HepG2 (cell line): ENCODE results near the gene RIMBP2. TPM values are rescaled to one million over a fixed set of nuclear protein-coding genes. Genes with fewer than 3 reads are reported as not detected.

Source experiments
- ATAC-seq: fragments of 200-7000 bp; cut with Tn5 transposase; 3 replicates; pipeline ENCODE4 v1.9.1; 2020; ENCODE audit warnings: mild to moderate bottlenecking, moderate library complexity
- BruUV-seq: library from RNA; stranded (reverse); fragments of 400-500 nt; replicated peaks from 2 replicates; lab custom pipeline; 2021; lab: Mats Ljungman, UMichigan
- CTCF ChIA-PET: fragments of 300-600 bp; formaldehyde crosslinking; extraction: SDS; loops from one replicate; lab custom pipeline; 2021; ENCODE audit warnings: low total read pairs, inconsistent platforms, low intra/inter-chr PET ratio; lab: Yijun Ruan, JAX
- POLR2A ChIA-PET: fragments of 350-600 bp; sonication (Branson Sonifier 250); formaldehyde crosslinking; loops from one replicate; lab custom pipeline; 2020; ENCODE audit warnings: antibody characterized with exemption, inconsistent platforms; lab: Yijun Ruan, JAX
- DNase-seq: peaks from one replicate; pipeline ENCODE4 v3.0.0-alpha.2; 2015; ENCODE audit warnings: low spot score
- FAIRE-seq: peaks from 3 replicates; lab custom pipeline; 2011; peaks lifted over from hg19 to GRCh38; lab: Jason Lieb, UNC
- H2AFZ ChIP-seq: one replicate; pipeline ENCODE4 v1.6.1; 2011; ENCODE audit warnings: low read length, inconsistent platforms
- H3K27ac ChIP-seq: fragments of 300-600 bp; 3 replicates; pipeline ENCODE4 v1.8.0; 2011; ENCODE audit warnings: mixed run types, mild to moderate bottlenecking, mixed read lengths, low read length, inconsistent platforms; ENCODE audit not compliant: insufficient read depth; ENCODE audit errors: extremely low read length
- H3K27me3 ChIP-seq, 2 experiments: fragments of 200-600 bp in 1 of 2; 2 replicates in 1 of 2; 3 replicates in 1 of 2; pipeline versions ENCODE4 v1.6.0 to v1.8.0; 2011; ENCODE audit warnings: low read length in 2 of 2, mild to moderate bottlenecking in 2 of 2, moderate library complexity in 2 of 2, inconsistent platforms in 1 of 2; ENCODE audit not compliant: insufficient read depth in 2 of 2, control insufficient read depth in 1 of 2
- H3K36me3 ChIP-seq, 2 experiments: fragments of 200-600 bp in 1 of 2; replicated peaks in 1 of 2; 2 replicates in 1 of 2; 3 replicates in 1 of 2; pipeline versions ENCODE4 v1.5.1 to v1.8.0; 2011; ENCODE audit warnings: low read length in 2 of 2, inconsistent platforms in 1 of 2; ENCODE audit not compliant: insufficient read depth in 2 of 2, control insufficient read depth in 1 of 2
- H3K4me1 ChIP-seq: 2 replicates; pipeline ENCODE4 v1.5.1; 2012; ENCODE audit warnings: low read length, inconsistent platforms; ENCODE audit not compliant: insufficient read depth
- H3K4me2 ChIP-seq: 2 replicates; pipeline ENCODE4 v1.6.0; 2011; ENCODE audit warnings: low read depth, low read length, inconsistent platforms
- H3K4me3 ChIP-seq, 3 experiments: fragments of 200-600 bp in 1 of 3; sonication (generic), shearing (Covaris generic) in 1 of 3; replicated peaks in 1 of 3; 2 replicates each; pipeline ENCODE4 v1.5.1; 2011 to 2016; ENCODE audit warnings: low read length in 3 of 3, inconsistent platforms in 2 of 3, low read depth in 2 of 3, mild to moderate bottlenecking in 2 of 3, control low read depth in 1 of 3, mixed read lengths in 1 of 3; ENCODE audit not compliant: insufficient read depth in 1 of 3
- H3K79me2 ChIP-seq: one replicate; pipeline ENCODE4 v1.6.1; 2011; ENCODE audit warnings: low read length, inconsistent platforms; ENCODE audit not compliant: insufficient read depth
- H3K9ac ChIP-seq: 2 replicates; pipeline ENCODE4 v1.6.0; 2011; ENCODE audit warnings: mild to moderate bottlenecking, low read depth, low read length, inconsistent platforms; ENCODE audit not compliant: insufficient read depth
- H3K9me3 ChIP-seq: 2 replicates; pipeline ENCODE4 v1.5.1; 2012; ENCODE audit warnings: mild to moderate bottlenecking, low read length
- H4K20me1 ChIP-seq: 2 replicates; pipeline ENCODE4 v1.6.0; 2011; ENCODE audit warnings: inconsistent platforms, mild to moderate bottlenecking, low read length, moderate library complexity; ENCODE audit not compliant: insufficient read depth
- ATF5 ChIP-seq: sonication (generic); formaldehyde crosslinking; IDR thresholded peaks from 2 replicates; pipeline ENCODE4 v1.4.0; 2020; ENCODE audit warnings: mild to moderate bottlenecking, low read depth, missing genetic modification reagents
- CBX2 ChIP-seq, 2 experiments: fragments of 200-600 bp in 1 of 2; sonication (generic); formaldehyde crosslinking in 1 of 2; IDR thresholded peaks; 2 replicates each; pipeline versions ENCODE4 v1.7.0 to v1.8.1; 2018 to 2022; ENCODE audit warnings: low read depth in 2 of 2, low read length in 1 of 2, mild to moderate bottlenecking in 1 of 2, missing genetic modification reagents in 1 of 2
- FOXM1 ChIP-seq: sonication (generic); formaldehyde crosslinking; IDR thresholded peaks from 2 replicates; pipeline ENCODE4 v1.5.0; 2020; ENCODE audit warnings: missing genetic modification reagents
- HDAC2 ChIP-seq: sonication (generic); formaldehyde crosslinking; IDR thresholded peaks from 2 replicates; pipeline ENCODE4 v1.4.0; 2020; ENCODE audit warnings: missing genetic modification reagents
- HHEX ChIP-seq: IDR thresholded peaks from 2 replicates; pipeline ENCODE4 v1.6.1; 2016; ENCODE audit warnings: control low read depth
- SMARCE1 ChIP-seq: fragments of 450-650 bp; IDR thresholded peaks from 2 replicates; pipeline ENCODE4 v1.6.1; 2017; ENCODE audit warnings: borderline replicate concordance
- SNAI1 ChIP-seq: sonication (generic); formaldehyde crosslinking; IDR thresholded peaks from 2 replicates; pipeline ENCODE4 v1.5.0; 2020; ENCODE audit warnings: mild to moderate bottlenecking, missing genetic modification reagents, borderline replicate concordance
- SNAPC4 ChIP-seq: sonication (generic); formaldehyde crosslinking; IDR thresholded peaks from 2 replicates; pipeline ENCODE4 v1.4.0; 2020; ENCODE audit warnings: mild to moderate bottlenecking, missing genetic modification reagents
- TFE3 ChIP-seq: IDR thresholded peaks from 2 replicates; pipeline ENCODE4 v1.6.1; 2016
- ZBTB46 ChIP-seq: sonication (generic); formaldehyde crosslinking; IDR thresholded peaks from 2 replicates; pipeline ENCODE4 v1.4.0; 2020; ENCODE audit warnings: mild to moderate bottlenecking, missing genetic modification reagents, borderline replicate concordance
- ZNF354B ChIP-seq: sonication (generic); formaldehyde crosslinking; IDR thresholded peaks from 2 replicates; pipeline ENCODE4 v1.8.0; 2022; ENCODE audit warnings: mild to moderate bottlenecking, missing genetic modification reagents
- ZNF414 ChIP-seq: sonication (generic); formaldehyde crosslinking; IDR thresholded peaks from 2 replicates; pipeline ENCODE4 v1.5.0; 2020; ENCODE audit warnings: missing genetic modification reagents
- ZNF543 ChIP-seq: sonication (generic); formaldehyde crosslinking; IDR thresholded peaks from 2 replicates; pipeline ENCODE4 v1.4.0; 2020; ENCODE audit warnings: mild to moderate bottlenecking, missing genetic modification reagents
- ZNF598 ChIP-seq: sonication (generic); formaldehyde crosslinking; IDR thresholded peaks from 2 replicates; pipeline ENCODE4 v1.5.1; 2020; ENCODE audit warnings: mild to moderate bottlenecking, missing genetic modification reagents, borderline replicate concordance
- ZNF703 ChIP-seq: sonication (generic); formaldehyde crosslinking; IDR thresholded peaks from 2 replicates; pipeline ENCODE4 v1.5.1; 2020; ENCODE audit warnings: missing genetic modification reagents, mild to moderate bottlenecking, moderate library complexity, borderline replicate concordance
- WGBS: methylation state at CpG from one replicate; pipeline ENCODE4 v1.1.6; 2017; ENCODE audit warnings: low lambda C conversion rate; 5-methylcytosine and 5-hydroxymethylcytosine counted together
- in situ Hi-C: cut with HindIII; loops from 2 replicates; pipeline ENCODE4 v1.10.0; 2017; ENCODE audit warnings: low pct_unique_long_range_greater_than_20kb; ENCODE audit not compliant: extremely low pct_ligation_motif_present
- intact Hi-C: fragments of 100-400 bp; cut with micrococcal nuclease; formaldehyde crosslinking; loops from one replicate; pipeline ENCODE4 v1.10.0; 2022; ENCODE audit not compliant: unreplicated experiment
- polyA plus RNA-seq, 8 experiments: library from polyadenylated mRNA; depleted of rRNA in 3 of 8; stranded (reverse) in 7 of 8; unstranded in 1 of 8; fragments of >200 nt; fragmentation: Illumina TruSeq in 4 of 8; extraction: Trizol in 4 of 8; gene quantifications; 2 replicates each; pipeline versions ENCODE4 v1.2.1 to v1.2.3, GENCODE V29; 2011 to 2016; ENCODE audit warnings: low read depth in 4 of 8, missing spikeins in 1 of 8, mixed read lengths in 1 of 8; ENCODE audit not compliant: insufficient read depth in 1 of 8
- total RNA-seq, 5 experiments: library from RNA; depleted of rRNA; stranded (reverse); fragments of >200 nt; fragmentation: Illumina TruSeq; extraction: Trizol; gene quantifications; 2 replicates each; pipeline ENCODE4 v1.2.3, GENCODE V29; 2016; ENCODE audit warnings: low read depth in 1 of 5

RIMBP2 gene
- total and polyA plus RNA-seq, 2 of the 13 experiments (the other 11 are each of a cell fraction or from before 2014, with no cell fraction given) = 0.03 TPM; not detected in 1

- H3K9ac ChIP-seq = no peak overlapping the region
- intact Hi-C loops (no loop called here), in situ Hi-C loops (no loop called here)
- H3K4me1 ChIP-seq = no peaks in the 10 kb centered on the region
- H3K27me3 ChIP-seq = peaks cover 0 to 16% of the 10 kb centered on the region in 2 experiments; a peak in 2 of 5 replicates
- no peak overlapping the region for H3K4me3 ChIP-seq
- WGBS = 38% methylated on average over 7 of the region's 7 CpGs
- no peaks in the 10 kb centered on the region for H3K9me3 ChIP-seq
- ATAC-seq = no peak
- no TSS peak for BruUV-seq
- no peak for FAIRE-seq
- H2AFZ ChIP-seq = no peak overlapping the region
- no peaks in the 10 kb centered on the region for H4K20me1 ChIP-seq
- no peak overlapping the region for H3K4me2 ChIP-seq
- H3K79me2 ChIP-seq = no peaks in the 10 kb centered on the region
- ChIA-PET CTCF (no interaction called here), POLR2A (no interaction called here)
- no peaks in the 10 kb centered on the region for H3K36me3 ChIP-seq
- no peak overlapping the region for H3K27ac ChIP-seq
- no peak for DNase-seq
- TF ChIP-seq ZBTB46 = no peak
- TF ChIP-seq HHEX (CRISPR knock-in tag) = no peak
- no peak for TF ChIP-seq FOXM1 (CRISPR knock-in tag)
- no peak for TF ChIP-seq ZNF543 (CRISPR knock-in tag)
- TF ChIP-seq SNAI1 (CRISPR knock-in tag) = no peak
- no peak for TF ChIP-seq CBX2 (IDR thresholded peaks at IDR 0.05; ENCODE audit: low read depth, low read length)
- no peak for TF ChIP-seq CBX2 (CRISPR knock-in tag; IDR thresholded peaks at IDR 0.05; ENCODE audit: low read depth)
- TF ChIP-seq ZNF414 (CRISPR knock-in tag) = no peak
- TF ChIP-seq HDAC2 (CRISPR knock-in tag) = no peak
- no peak for TF ChIP-seq SMARCE1
- no peak for TF ChIP-seq ATF5
- TF ChIP-seq ZNF703 (CRISPR knock-in tag) = no peak
- TF ChIP-seq ZNF354B (CRISPR knock-in tag) = no peak
- no peak for TF ChIP-seq SNAPC4 (CRISPR knock-in tag)
- no peak for TF ChIP-seq ZNF598 (CRISPR knock-in tag)
- no peak for TF ChIP-seq TFE3 (CRISPR knock-in tag)
Measured at GRCh38 chr12:130347588-130347987, 368.5 kb downstream of the RIMBP2 start.
